Inferior parietal cortex (tissue), 1 donor: ENCODE results near the gene OSBPL10.
A peak's percentile ranks its signal among the peaks of the same experiment; 100 is the strongest.
"Not testable (repeated sequence)": the region's sequence is repeated elsewhere in the genome, so short reads cannot be mapped to it uniquely, and the experiment has no call there.

ENCODE experiments used
- DNase-seq: peaks from one replicate; pipeline ENCODE4 v3.0.0-alpha.2; 2016; ENCODE audit errors: extremely low spot score

Gene OSBPL10

DNA sequence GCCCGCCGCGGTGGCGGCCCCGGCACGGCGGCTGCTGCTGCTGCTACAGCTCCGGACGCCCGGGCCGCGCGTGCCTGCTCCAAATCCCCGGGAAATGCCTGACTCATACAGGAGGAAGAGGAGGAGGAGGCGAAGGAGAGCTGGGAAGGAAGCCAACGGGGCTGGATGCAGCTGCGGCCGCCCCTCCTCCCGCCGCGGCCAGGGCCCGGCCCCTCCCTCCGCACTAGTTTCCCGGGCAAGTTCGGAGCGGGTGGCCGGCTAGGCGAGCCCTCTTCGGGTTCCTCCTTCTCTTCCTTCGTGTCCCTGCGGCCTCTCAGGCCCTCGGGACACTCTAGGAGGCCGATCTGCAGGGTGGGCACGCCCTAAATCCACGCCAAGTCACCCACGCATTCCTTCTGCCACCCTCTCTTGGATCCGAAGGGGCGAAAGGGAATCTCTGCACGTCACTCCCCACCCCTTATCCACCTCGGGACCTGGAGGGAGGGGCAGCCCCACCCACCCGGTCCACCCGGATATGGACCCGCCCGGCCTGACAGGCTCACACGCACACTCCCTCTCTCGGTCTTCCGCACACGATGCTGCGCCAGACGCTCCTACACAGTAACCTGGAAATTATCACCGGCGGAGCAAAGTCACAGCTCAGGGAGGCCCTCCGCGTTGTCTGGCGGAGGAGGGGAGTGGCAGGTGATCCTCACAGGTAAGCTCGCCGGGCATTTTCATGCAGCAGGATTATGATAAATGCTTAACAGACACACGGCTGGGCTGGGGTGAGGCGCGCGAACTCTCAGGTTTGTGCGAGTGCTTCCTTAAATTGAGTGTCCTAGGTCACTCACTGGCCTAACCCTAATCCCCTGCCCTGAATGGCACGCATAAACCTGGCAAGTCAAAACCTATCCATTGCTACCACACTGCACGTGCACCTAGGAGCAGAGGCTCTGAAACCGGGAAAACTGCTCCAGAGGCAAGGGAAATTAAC lies at the start of gene OSBPL10, which contains the start of gene ZNF860:
TSS of gene OSBPL10 (minus strand) at position 57 of the 976 bp plus-strand sequence. CDS start 83 bp downstream, outside the sequence.
TSS of gene ZNF860 (plus strand) at position 545 of the 976 bp plus-strand sequence. CDS start 7,330 bp downstream, outside the sequence.
- DNase-seq: peak; percentile 47

- no peak for DNase-seq
Measured at GRCh38 chr3:32026593-32026992, 45.5 kb upstream of the OSBPL10 start.

- DNase-seq: no peak
Measured at GRCh38 chr3:32022947-32023346, 41.9 kb upstream of the OSBPL10 start.

- DNase-seq: no peak
Measured at GRCh38 chr3:32021748-32022147, 40.7 kb upstream of the OSBPL10 start.

- DNase-seq: no peak
Measured at GRCh38 chr3:32021155-32021554, 40.1 kb upstream of the OSBPL10 start.

DNA sequence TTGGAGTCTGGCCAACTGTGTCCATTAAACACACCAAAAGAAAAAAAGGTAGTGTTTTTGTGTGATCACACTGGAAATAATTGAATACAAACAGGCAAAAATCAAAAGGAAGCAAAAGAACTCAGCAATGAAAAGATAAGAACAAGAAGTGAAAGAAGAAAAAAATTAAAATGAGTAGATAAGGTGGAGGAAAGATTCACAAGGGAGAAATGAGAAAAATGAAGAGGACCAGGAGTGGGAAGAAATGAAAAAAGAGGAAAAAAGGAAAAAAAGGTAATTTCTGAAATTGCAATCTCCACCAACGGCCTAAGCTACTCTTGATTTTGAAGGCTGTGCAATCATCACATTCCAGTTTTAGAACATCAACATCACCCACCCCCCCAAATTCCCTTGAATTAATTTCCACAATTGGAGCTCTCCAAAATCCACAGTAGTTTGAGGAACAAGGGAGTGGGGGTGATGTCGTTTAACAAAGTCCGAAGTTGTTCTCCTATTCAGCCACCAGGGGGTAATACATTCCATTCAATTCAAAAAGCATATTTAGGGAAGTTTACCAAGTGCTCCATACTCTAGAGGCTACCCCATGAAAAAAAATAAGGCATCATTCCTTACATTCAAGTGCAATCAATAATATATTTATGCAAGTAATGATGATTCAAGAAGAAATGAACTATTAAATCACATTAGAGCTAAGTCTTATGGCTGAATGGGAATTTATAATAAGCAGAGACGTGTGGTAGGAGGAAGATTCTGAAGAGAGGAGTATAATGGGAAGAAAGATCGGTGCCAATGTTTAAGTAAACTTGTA lies 37.9 kb upstream of the OSBPL10 start:
- peak; percentile 78 for DNase-seq

DNA sequence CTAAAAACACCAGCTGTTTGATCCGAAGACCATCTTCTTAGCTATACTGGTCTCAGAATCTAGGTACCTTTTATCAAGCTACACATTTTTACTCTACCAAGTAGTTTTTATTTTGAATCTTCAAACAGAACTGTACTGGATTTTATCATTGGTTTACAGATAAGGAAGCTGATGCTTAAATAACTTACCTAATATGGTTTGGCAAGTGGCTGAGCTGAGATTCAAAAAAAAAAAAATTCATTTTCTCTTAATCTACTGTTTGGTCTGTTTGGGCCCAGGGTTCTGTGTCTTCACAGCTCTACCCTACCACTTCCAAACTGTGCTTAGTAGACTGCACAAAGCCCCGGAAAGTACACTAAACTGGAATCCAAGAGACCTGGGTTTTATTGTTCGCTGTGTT lies 36.2 kb upstream of the OSBPL10 start:
- no peak for DNase-seq

DNA sequence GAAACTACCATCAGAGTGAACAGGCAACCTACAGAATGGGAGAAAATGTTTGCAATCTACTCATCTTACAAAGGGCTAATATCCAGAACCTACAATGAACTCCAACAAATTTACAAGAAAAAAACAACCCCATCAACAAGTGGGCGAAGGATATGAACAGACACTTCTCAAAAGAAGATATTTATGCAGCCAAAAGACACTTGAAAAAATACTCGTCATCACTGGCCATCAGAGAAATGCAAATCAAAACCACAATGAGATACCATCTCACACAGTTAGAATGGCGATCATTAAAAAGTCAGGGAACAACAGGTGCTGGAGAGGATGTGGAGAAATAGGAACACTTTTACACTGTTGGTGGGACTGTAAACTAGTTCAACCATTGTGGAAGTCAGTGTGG lies 34.6 kb upstream of the OSBPL10 start:
- DNase-seq: not testable (repeated sequence)

DNA sequence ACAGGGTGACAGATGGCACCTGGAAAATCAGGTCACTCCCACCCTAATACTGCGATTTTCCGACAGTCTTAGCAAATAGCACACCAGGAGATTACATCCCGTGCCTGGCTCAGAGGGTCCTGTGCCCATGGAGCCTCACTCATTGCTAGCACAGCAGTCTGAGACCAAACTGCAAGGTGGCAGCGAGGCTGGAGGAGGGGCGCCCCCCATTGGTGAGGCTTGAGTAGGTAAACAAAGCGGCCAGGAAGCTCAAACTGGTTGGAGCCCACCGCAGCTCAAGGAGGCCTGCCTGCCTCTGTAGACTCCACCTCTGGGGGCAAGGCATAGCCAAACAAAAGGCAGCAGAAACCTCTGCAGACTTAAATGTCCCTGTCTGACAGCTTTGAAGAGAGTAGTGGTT lies 29.6 kb upstream of the OSBPL10 start:
- DNase-seq: not testable (repeated sequence)

DNA sequence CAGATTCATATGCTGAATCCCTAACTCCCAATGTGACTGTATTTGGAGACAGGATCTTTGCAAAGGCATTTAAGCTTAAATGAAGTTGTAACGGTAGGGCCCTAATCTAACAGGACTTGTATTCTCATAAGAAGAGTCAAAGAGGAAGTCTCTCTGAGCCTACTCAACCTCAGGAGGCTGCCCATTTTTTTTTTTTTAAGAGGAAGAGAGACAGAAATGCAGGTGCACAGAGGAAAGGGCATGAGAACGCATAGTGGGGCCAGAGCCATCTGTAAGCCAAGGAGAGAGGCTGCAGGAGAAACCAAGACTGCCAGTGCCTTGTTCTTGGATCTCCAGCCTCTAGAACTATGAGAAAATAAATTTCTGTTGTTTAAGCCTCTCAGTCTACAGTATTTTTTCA lies 28.9 kb upstream of the OSBPL10 start:
- DNase-seq: no peak

DNA sequence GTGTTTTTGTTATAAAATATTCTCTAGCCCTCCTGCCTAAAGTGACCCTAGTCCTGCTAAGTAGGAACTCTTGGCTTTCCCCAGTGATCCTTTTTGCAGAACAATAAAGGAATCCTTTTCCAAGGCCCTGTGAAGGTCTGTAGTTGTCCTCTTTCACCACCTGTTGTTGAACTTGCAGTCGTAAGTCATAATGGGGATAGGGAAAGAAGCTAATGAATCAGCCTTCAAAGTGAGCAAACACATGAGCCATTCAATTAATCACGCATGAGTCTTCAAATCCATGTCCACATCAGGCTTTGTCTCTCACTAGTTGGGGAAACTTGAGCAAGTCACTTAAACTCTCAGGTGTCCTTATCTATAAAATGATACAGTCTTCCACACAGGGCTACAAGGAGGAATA lies 28.0 kb upstream of the OSBPL10 start:
- DNase-seq: no peak

DNA sequence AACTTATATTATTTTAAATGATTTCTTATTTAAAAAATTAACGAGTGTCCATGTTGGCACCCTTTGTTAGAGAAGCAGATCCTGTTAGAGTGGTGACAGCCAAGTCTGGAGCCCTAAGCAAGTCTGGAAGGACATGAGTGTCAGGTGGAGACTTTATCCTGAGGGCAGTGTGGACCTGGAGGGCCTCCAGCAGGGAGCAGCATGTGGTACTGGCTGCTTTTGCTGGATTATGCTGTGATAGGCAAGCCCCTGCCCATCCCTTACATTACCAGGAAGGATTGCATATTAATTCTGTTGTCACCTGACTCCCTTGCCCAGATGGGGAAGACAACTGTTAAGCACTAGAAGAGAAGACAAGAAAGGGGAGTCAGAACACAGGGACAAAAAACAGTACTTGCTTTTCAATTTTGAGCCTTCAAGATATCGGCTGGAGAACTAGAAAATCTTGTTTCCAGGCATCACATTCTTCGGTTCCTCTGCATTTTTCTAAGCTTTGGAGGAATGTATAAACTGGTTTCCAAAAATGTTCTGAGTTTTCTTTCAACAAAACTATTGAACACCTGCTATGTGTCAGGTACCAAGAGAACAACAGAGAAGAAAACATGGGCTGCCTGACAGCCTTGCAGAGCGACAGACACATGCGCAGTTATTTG lies 23.2 kb upstream of the OSBPL10 start:
- DNase-seq: no peak

DNA sequence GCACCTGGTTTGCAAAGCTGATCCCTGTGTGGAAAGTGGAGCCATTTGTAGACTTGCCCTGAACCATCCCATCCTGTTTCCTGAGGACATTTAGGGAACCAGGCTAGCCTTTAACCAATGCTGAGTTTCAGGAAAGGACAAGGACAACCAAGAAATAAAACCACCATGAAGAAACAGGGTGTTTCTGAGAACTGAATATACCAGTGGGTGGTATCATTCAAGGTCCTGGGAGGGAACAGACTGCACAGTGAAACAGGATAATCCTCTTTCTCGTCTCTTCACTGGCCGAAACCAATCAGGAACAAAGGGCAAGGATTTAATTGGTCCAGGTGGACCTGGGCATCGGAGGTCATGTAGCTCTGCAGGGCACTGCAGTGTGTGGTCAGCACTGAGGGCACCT lies 22.3 kb upstream of the OSBPL10 start:
- DNase-seq: no peak

- no peak for DNase-seq
Measured at GRCh38 chr3:32002561-32003368, 21.7 kb upstream of the OSBPL10 start.

GRCh38 chr3:32000877-32001276 lies 19.8 kb upstream of the OSBPL10 start:
- no peak for DNase-seq

GRCh38 chr3:31999907-32000439 lies 18.9 kb upstream of the OSBPL10 start:
- no peak for DNase-seq

GRCh38 chr3:31997500-31997899 lies 16.4 kb upstream of the OSBPL10 start:
- no peak for DNase-seq

DNA sequence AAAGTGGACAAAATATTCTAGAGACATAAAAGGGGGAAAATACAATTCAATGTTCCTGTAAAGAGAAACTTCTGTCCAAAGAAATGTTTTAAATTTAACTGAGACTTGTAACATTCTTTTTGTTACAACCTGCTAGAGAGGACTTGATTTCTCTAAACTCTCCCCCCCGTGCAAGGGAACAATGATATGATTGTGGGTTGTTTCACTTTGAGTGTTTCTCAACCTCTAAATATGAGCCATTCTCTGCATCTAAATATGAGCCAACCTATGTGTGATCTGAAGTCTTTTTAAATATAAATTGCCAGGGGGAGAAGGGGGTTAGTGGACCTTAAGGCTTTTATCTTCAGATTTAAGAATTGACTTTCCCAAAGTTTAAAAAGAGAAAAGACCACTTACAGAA lies 15.1 kb upstream of the OSBPL10 start:
- DNase-seq: no peak

- not testable (repeated sequence) for DNase-seq
Measured at GRCh38 chr3:31995026-31995425, 14.0 kb upstream of the OSBPL10 start.

DNA sequence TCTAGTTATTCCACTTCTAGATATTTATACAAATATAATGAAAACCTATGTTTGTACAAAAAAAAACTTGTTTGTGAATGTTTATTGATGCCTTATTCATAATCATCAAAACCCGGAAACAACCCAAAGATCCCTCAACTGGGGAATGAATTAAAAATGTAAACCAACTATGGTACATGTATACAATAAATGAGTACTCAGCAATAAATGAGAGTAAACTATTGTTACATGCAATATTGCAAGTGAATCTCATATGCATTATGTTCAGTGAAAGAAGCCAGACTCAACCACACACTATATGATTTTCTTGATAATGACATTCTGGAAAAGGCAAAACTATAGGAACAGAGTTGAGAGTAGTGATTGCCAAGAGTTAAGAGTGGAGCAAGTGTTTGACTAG lies 12.8 kb upstream of the OSBPL10 start:
- no peak for DNase-seq

DNA sequence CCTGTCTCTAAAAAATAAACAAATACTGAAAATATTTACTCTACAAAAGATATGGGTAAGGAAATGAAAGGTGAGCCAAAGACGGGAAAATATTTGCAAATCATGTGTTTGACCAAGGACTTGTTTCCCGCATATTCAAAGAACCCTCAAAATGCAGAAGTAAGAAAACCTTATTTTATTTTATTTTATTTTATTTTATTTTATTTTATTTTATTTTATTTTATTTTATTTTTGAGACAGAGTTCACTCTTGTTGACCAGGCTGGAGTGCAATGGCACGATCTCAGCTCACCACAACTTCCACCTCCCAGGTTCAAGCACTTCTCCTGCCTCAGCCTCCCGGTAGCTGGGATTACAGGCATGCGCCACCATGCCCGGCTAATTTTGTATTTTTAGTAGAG lies 11.9 kb upstream of the OSBPL10 start:
- not testable (repeated sequence) for DNase-seq
